HPDE6-E6E7 (cell line): Measurements from ENCODE around the gene ZBP1.

ENCODE experiments used
- DNase-seq: peaks from one replicate; pipeline ENCODE4 v3.0.0; 2011; ENCODE audit warnings: missing footprints; ENCODE audit errors: extremely low spot score

Gene ZBP1

DNA sequence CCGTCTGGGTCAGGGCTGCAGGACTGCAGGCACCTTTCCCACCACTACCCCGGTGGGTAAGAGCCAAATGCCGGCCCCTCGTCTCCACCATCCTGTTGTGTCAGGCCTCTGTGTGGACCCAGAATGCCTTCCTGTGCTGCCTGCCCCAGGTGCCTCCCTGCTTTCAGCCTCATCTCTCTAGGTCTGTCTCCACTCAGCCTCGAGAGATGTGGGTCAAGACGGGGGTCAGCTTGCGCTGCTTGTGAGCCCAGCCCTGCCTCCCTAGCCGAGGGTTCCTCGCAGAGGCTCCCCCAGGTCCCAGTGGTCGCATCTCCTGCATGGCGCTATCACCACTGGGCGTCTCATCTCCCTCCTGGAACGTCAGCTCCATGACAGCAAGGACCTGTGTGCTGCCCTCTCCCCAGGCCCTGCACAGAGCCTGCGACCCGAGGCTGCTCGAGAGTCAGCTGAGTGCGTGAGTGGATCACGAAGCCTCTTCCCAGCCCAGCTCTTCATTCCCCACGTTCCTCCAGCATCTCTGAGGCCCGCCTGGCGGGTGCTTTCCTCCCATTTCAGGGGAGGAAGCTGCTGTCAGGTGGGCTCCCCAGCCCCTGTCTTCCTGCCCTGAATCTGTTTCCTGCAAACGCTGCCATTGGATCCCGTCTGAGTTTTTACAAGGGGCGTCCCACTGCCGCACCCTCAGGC lies 38.7 kb upstream of the ZBP1 start:
- no peak for DNase-seq

DNA sequence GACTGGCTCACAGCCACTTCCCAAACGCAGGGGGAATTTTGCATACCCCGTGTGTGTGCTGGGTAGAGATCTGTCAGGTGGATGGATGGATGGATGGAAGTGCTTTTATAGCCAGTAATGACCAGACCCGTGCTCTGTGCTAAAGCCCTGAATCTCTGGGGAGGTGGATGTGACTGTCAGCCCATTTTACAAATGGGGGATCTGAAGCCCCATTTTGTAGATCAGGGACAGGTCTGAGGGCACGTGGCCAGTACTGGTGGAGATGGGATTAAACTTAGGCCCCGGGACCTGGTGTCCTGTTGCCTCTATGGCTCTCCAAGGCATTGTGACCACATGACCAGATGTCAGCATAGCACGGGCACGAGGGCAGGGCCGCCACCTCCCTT lies 38.2 kb upstream of the ZBP1 start:
- DNase-seq, result no peak

DNA sequence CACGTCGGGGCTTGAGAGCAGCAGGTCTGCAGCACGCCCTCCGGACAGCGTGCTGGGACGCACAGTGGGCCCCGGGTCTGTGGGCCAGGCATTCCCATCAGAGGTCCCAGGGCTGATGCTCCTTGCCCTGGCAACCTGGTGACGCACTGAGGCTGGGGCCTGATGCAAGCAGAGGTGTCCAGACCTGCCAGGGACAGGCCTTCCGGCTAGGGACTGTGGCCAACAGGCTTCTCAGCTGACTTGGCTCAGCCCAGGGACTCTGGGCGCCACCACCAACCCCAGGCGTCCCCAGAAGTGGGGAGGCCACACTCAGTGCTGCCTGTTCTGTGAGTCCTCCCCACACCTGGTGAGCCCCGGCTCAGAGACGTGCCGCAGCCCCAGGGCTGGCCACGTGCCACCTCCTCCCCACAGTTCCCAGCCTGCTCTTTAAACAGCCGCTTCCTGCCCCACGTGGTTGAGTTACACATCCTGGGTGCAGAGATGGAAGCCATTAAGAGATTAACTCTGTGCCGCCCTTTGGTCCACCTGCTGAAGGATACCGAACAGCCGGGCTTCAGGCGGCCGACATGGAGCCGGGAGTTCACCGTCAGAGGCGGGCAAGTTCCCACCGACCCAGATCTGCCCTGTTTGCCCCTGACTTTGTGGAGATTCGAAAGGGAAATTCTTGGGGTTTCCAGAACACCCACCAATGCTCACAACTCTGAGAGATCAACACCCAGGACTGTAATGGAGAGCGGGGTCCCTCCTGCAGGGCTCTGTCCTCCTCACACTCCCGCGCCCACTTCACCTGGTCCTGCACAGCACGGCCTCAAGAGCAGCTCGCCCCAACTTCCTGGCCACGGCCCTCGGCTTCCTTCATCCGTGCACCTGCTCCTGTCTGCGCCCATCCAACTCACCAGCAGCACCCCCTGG lies 37.6 kb upstream of the ZBP1 start:
- peak; percentile 96 for DNase-seq

DNA sequence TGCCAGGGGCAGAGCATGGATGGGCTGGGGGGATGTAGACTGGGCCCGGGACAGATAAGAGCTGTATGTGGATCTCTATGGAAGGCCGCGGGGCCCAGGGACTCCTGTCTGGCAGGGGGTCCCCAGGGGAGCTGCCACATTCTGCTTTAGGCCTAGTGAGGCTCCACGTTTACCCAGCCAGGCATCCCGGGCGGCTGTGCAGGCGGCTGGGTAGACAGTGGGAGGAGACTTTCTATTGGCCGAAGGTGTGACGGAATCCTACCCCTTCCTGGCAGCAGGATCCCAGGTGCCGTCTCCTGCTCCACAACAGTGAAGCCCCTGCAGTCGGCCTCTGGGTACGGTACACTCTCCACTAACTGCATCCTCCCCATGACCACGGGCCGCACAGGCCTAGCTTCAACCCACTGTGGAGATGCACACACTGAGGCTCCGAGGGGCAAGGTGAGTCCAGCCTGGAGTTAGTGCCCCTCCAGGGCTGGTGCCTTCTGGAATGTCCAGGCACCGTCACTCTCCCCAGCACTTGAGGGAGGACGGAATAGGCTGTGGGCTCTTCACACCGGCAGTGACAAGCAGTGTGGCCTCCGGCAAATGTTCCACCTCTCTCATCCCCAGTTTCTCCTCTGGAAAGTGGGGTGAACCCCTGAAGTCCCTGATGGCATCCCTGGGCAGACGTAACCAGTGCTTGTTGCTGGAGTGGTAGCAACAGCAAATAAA lies 36.8 kb upstream of the ZBP1 start:
- DNase-seq, result no peak

DNA sequence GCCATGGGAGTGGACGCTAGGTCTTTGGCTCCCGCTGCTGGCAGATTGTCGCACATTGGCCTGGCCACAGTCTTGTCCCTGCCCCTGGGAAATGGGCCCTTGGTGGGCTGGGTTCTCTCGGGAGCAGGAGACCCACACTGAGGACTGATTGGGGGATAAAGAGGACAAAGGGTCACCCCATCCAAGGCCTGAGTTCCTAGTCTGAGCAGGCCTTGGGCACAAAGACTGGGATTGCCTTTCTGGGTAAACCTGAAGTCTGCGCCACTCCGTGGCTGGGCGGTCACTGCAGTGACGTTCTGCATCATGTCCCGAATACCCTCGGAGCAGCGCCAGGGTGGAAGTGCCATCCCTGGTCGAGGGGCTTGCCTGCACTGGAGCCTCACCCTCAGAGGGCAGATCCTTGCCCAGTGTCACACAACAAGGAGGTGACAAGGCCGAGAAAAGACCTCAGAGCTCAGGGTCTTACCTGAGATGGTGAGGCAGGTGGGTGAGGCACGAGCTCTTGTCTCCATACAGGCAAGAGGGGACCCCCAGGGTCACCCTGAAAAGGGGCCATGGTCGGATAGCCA lies 36.1 kb upstream of the ZBP1 start:
- no peak for DNase-seq

DNA sequence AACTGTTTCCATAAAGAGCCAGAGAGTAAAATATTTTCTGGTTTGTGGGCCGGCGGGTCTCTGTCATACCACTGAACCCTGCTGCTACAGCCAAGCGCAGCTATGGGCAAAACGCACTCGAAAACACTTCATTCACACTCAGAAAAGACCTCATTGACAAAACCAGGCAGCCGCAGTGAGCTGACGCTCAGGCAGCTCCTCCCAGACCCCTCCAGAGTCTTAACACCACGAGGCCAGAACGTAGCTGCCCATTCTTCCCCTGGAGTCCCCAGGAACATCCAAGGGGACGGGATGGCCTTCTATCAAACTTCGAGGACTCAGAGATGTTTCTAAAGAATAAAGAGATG lies 35.6 kb upstream of the ZBP1 start:
- no peak for DNase-seq

DNA sequence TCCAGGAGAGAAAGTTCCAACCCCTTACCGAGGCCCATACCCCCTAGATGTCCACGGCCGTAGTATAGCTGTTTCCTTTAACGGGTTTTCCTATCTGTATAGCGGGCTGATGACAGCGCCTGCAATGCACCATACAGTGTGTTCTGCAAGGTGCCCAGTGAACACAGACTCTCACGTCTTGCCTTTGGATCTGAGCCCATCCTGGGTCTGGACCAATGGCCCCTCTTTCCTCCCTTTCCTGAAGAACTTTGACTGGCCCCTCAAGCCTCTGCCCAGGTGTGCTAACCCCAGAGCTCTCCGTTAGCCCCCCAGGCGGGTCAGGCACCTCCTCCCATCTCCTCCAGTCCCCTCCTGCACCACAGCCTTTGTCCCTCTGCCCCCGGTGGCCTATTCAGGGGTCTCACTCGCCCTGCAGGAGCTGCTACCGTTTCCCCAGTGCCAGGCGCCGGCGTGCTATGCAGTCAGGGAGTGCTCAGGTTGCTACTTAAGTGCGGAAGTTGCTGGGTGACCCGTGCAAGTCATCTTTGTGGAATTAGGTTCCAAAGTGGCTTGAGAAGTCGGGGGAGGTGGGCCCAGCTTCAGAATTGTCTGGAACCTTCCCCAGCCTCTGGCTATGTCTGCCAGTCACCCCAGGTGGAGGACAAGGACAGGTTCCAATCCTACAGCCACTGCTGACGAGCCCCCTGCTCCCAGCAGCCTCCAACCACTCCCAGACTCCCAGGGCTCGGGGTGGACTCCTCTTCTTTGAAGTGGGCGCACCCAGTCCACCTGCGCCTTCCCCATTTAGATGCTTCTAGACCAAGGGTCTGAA lies 35.0 kb upstream of the ZBP1 start:
- no peak for DNase-seq

DNA sequence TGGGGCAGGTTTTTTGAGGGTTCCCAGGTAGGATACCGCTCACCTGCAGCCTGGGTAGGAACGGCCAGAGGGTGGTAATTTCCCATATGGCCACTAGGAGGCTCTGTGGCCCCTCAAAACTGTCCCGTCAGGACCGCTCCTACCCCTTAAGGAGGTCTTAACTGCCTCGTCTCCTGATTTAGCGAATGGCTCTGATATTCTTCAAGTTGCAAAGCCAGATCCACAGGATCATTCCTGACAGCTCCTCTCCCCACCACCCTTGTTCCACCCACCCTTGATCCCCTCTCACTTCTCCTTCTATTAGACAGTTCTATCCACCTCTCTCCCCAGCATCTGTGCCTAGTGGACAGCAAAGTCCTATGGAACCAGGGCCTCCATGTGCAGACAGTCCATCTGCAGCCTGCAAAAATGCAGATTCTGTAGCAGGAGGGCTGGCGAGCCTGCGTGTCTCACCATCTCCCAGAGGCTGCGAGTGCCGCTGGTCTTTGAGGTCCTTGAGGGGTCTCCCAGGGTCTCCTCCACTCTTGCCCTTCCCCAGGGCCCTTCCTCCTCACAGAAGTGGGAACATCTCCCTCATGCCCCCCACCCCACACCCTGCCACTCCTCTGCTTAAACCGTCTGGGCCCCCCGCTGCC lies 34.3 kb upstream of the ZBP1 start:
- peak; percentile 95 for DNase-seq

DNA sequence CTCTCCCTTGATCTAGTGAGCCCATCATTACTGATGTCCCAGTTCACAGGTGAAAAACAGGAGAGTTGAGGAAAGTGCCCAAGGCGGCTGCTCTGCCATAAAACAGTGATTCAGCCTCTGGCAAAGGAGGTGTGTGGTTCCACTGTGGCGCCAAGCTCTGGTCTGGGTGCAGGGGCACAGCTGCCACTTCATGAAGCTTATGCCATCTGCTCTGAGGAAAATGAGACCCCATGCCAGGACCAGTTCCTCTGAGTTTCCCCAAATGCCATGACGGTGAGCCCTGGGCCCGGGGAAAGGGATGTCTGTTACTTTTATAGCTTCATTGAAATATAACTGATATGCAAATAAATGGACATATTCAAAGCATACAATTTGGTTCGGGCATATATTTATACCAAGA lies 33.7 kb upstream of the ZBP1 start:
- DNase-seq, result no peak

DNA sequence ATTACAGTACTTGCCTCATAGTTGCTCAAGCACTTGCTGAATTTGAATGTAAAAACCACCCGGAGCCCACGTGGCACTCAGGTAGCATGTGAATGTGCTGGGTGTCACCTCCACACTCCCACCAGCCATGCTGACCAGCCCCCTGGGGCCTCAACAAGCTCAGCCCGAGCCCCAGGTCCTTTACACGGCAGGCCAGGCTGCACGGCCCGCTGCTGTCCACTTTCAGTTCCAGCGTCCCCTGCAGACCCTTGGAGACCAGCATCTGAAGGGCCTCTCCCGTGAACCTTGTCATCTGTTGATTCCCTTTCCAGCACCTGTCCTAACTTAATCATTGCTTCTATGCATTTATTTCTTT lies 33.3 kb upstream of the ZBP1 start:
- no peak for DNase-seq

DNA sequence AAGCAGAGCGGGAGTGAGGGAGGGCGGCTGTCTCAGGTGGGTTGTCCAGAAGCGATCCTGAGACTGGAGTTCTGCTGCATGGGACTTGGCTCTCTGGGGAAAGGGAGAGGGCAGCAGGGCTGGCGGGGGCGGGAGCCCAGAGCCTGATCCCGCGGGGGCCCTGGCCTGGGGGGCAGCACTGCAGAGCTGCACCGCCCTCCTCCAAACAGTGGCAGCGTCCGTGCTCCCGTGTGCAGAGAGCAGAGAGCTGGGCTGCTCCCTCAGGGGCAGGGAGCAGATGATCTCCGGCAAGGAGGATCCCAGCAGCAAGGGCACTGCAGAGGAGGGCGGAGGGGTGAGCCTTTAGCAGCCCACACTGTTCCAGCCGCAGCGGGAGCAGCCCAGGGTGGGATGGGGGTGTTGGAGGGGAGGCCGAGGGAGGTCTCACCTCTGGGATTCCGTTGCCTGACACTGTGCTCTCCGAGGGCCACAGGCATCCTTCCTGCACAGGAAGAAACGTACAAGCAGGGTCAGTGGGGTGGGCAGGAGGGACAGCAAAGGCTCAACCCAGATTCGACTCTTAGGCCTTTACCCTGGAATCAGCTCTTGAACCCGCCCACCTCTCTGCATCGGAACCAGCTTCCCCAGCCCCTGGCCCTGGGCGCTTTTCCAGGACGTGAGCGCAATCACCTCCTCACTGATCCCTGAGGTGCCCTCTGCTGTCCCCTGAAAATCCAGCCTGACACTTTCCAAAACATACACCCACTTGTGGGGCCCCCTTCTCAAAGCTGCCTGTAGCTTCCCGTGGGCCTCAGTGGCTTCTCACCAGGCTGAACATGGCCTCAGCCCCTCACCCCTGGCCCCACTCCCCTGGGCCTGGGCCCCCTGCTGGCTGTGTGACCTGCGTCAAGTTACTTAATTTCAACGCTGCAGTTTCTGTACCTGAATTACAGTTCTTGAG lies 32.6 kb upstream of the ZBP1 start:
- DNase-seq, result no peak

DNA sequence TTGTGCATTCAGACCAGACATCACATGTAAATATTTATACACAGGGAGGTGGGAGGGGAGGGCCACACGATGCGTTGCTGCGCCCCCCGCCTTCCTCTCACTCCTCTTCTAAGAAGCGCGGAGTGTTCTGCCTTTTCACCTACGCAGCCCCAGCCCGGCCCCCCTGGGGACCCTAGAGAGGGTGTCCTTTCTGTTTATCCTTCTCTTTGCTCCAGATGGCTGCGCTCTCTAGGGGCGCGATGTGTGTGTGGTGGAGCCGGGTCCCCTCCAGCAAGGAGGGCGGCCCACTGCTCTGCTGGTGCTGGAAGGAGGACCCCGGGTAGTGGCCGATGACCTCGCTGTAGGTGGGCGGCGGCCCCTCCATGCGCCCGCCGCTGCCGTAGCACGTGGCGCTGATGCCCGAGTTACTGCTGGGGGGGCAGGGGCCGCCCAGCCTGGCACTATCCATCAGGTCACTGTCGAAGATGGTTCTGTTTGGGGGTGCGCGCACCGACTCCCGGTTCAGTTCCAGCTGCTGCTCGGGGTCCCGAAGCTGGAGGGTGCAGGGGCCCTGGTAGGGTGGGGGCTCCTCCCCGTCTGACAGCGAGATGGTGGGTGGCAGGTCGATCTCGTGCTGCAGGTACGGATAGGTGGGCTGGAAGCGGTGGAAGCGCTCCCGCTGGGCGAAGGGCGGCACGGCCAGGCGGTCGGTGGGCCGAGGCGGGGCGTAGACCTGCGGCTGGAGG lies 31.8 kb upstream of the ZBP1 start:
- no peak for DNase-seq

DNA sequence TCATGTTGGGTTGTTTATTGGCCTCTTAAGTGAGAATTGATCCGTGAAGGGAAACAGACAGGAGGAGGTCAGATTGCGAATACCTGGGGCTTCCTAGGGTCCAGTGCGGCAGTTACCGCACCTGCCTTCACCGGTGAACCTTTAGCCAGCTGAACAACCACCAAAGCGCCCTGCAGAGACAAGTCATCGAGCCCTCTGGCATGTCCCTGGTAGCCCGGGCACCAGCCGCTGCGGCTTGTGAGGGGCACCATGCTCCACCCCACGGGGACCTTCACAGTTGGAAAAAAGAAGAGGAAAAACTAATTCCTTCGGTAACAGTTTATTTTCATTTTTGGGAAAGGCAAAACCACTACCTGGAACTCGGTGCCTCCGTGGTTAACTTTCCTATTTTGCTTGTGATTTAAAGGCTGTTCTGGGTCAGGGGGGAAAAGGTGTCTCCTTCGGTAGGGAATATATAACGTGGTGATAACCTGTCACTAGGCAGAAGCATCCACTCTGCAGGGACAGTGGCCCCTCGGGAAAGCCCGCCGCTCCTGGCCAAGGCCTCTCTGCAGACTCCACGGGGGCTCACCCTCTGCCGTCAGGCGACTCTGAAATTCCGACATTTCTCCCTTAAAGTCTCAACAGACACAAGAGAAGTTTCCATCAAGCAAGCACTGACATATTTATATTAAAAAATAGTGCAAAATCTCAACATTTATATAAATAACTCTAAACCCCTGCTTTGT lies 30.7 kb upstream of the ZBP1 start:
- no peak for DNase-seq

DNA sequence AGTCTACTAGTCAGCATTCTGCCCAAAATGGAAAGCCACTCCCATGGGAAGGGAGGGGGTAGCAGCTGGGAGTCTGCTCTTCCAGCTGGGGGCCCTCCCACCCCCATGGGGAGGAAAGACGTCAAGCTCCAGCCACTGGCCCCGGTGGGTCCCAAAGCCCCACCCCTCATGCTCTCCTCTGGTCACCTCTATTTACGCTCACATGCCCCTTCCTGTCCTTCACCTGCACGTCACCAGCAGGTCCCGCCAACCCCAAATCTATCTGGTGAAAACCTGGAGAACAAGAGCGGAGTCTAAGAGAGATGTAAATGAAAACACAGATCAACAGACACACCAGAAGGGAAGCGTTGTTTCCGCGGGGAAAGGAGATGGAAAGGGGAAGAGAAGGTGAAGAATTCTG lies 30.0 kb upstream of the ZBP1 start:
- DNase-seq, result no peak

DNA sequence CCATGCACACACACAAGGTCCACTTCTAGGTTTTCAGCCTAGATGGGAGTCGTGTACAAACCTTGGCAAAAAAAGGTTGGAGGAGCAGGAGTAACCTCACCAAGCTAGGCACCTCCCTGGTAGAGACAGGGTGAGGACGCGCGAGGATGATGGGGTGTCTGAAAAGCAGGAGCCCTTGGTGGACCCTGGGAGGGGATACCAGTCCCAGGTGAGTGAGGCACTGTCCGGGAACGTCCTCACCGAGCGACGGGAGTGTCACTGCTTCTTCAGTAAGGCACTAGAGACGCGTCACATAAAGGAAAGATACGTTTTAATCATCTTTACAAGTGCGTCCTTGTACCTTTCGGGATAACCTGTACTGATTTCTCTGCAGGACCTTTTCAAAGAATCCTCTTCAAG lies 29.4 kb upstream of the ZBP1 start:
- DNase-seq, result no peak

DNA sequence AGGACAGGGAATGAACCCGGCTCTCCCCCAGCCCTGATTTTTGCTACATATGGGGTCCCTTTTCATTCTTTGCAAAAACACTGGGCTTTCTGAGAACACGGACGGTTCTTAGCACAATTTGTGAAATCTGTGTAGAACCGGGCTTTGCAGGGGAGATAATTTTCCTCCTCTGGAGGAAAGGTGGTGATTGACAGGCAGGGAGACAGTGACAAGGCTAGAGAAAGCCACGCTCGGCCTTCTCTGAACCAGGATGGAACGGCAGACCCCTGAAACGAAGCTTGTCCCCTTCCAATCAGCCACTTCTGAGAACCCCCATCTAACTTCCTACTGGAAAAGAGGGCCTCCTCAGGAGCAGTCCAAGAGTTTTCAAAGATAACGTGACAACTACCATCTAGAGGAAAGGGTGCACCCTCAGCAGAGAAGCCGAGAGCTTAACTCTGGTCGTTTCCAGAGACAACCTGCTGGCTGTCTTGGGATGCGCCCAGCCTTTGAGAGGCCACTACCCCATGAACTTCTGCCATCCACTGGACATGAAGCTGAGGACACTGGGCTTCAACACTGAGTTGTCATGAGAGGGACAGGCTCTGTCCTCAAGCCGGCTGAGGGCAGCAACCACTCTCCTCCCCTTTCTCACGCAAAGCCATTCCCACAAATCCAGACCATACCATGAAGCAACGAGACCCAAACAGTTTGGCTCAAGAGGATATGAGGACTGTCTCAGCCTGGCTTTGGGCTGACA lies 28.8 kb upstream of the ZBP1 start:
- DNase-seq, result no peak

DNA sequence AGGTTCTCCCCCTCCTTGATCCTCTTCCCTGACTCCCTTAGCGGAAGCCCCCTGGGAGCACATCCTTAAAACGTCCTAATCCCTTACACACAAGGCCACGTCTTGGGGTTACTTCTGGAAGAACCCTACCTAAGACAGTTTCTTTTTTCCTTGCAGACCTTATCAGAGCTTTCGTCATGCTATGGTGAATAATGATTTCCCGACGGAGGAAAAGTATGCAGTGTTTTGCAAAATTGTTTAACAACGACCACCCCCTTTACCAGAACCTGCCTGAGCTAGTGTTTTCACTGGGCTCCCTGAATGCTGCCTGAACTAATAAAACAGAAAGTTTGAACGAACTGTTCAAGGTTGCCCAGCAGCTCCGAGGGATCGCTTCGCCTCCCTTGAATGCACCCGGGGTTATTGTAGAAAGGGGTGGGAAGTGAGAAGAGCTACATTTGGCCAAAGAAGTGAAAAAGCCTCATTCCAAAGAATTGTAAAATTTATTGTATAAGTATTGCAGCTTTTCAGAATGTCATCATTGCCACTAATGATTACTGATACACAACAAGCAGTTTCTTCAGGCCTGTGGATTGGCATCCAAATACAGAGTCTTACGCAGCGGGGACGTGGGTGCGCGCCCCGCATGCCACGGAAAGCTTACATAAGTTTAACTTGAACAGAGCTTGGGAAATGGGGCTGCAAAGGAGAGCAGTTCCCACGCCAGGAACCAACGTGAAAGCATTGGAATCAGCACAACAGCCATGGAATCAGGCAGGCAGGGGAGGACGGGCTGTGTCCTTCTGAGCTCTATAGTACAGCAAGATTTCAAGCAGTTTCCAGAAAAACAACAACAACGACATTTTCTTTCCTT lies 27.9 kb upstream of the ZBP1 start:
- no peak for DNase-seq
